ENCODE measurements around the gene SIPA1L3.

SIPA1L3 gene

GRCh38 chr19:38250428-38250820 is 343.4 kb downstream of the SIPA1L3 start:
- no peaks in the 10 kb centered on the region for H3K36me3 ChIP-seq (ENCODE audit: insufficient read depth)
- no peak overlapping the region for H3K4me3 ChIP-seq (IDR thresholded peaks at IDR 0.05; ENCODE audit: insufficient read depth, low read depth, low read length)
- no peak overlapping the region for H3K9ac ChIP-seq
- H3K79me2 ChIP-seq (ENCODE audit: insufficient read depth, low read depth): no peaks in the 10 kb centered on the region
- H3K27ac ChIP-seq: no peak overlapping the region
- TF ChIP-seq CTCF (conservative IDR thresholded peaks at IDR 0.05; ENCODE audit: low read depth, low read length): no peak
- no peaks in the 10 kb centered on the region for H3K4me1 ChIP-seq (ENCODE audit: low read depth, poor library complexity, severe bottlenecking)
- H2AFZ ChIP-seq (ENCODE audit: low read depth): no peak overlapping the region
- H3K27me3 ChIP-seq (ENCODE audit: insufficient read depth, low read depth): peaks cover 3% of the 10 kb centered on the region; the same call in 1 of the 2 replicates
- H3K4me2 ChIP-seq: no peak overlapping the region
- H4K20me1 ChIP-seq (ENCODE audit: insufficient read depth): no peaks in the 10 kb centered on the region

GRCh38 chr19:38250821-38251563 is 344.0 kb downstream of the SIPA1L3 start:
- Histone ChIP-seq H3K79me2 (ENCODE audit: insufficient read depth, low read depth) (no peaks in the 10 kb centered on the region), H3K4me1 (ENCODE audit: low read depth, poor library complexity, severe bottlenecking) (no peaks in the 10 kb centered on the region), H2AFZ (ENCODE audit: low read depth) (no peak overlapping the region), H3K36me3 (ENCODE audit: insufficient read depth) (no peaks in the 10 kb centered on the region), H3K27me3 (ENCODE audit: insufficient read depth, low read depth) (peaks cover 3% of the 10 kb centered on the region; the same call in 1 of the 2 replicates), H4K20me1 (ENCODE audit: insufficient read depth) (no peaks in the 10 kb centered on the region), H3K4me2 (no peak overlapping the region), H3K9ac (no peak overlapping the region), H3K27ac (no peak overlapping the region), H3K4me3 (IDR thresholded peaks at IDR 0.05; ENCODE audit: insufficient read depth, low read depth, low read length) (no peak overlapping the region)
- no peak for TF ChIP-seq CTCF (conservative IDR thresholded peaks at IDR 0.05; ENCODE audit: low read depth, low read length)

- Histone ChIP-seq H3K9ac (no peak overlapping the region), H3K27me3 (ENCODE audit: insufficient read depth, low read depth) (peaks cover 3% of the 10 kb centered on the region; the same call in 1 of the 2 replicates), H3K79me2 (ENCODE audit: insufficient read depth, low read depth) (no peaks in the 10 kb centered on the region), H2AFZ (ENCODE audit: low read depth) (no peak overlapping the region), H3K4me3 (IDR thresholded peaks at IDR 0.05; ENCODE audit: insufficient read depth, low read depth, low read length) (no peak overlapping the region), H3K36me3 (ENCODE audit: insufficient read depth) (no peaks in the 10 kb centered on the region), H4K20me1 (ENCODE audit: insufficient read depth) (no peaks in the 10 kb centered on the region), H3K4me1 (ENCODE audit: low read depth, poor library complexity, severe bottlenecking) (no peaks in the 10 kb centered on the region), H3K27ac (no peak overlapping the region), H3K4me2 (no peak overlapping the region)
- TF ChIP-seq CTCF (conservative IDR thresholded peaks at IDR 0.05; ENCODE audit: low read depth, low read length): no peak
Observed at GRCh38 chr19:38251564-38252051, 344.6 kb downstream of the SIPA1L3 start.

- Histone ChIP-seq H3K9ac (no peak overlapping the region), H3K4me1 (ENCODE audit: low read depth, poor library complexity, severe bottlenecking) (no peaks in the 10 kb centered on the region), H3K4me2 (no peak overlapping the region), H3K79me2 (ENCODE audit: insufficient read depth, low read depth) (no peaks in the 10 kb centered on the region), H3K4me3 (IDR thresholded peaks at IDR 0.05; ENCODE audit: insufficient read depth, low read depth, low read length) (no peak overlapping the region), H3K27ac (no peak overlapping the region), H3K36me3 (ENCODE audit: insufficient read depth) (no peaks in the 10 kb centered on the region), H2AFZ (ENCODE audit: low read depth) (no peak overlapping the region), H4K20me1 (ENCODE audit: insufficient read depth) (no peaks in the 10 kb centered on the region), H3K27me3 (ENCODE audit: insufficient read depth, low read depth) (peaks cover 3% of the 10 kb centered on the region; the same call in 1 of the 2 replicates)
- no peak for TF ChIP-seq CTCF (conservative IDR thresholded peaks at IDR 0.05; ENCODE audit: low read depth, low read length)
Observed at GRCh38 chr19:38252385-38252784, 345.4 kb downstream of the SIPA1L3 start.

Measured in KMS-11 (cell line).